ENCODE measurements around the gene PCGF6.

The PCGF6 gene

GRCh38 chr10:103256613-103257012, 94.3 kb downstream of the PCGF6 start:
- no peak for DNase-seq (ENCODE audit: low read depth)

GRCh38 chr10:103254538-103255325, 96.2 kb downstream of the PCGF6 start:
- peak; percentile 64 for DNase-seq (ENCODE audit: low read depth)

GRCh38 chr10:103254113-103254512, 96.8 kb downstream of the PCGF6 start:
- DNase-seq (ENCODE audit: low read depth) = no peak

Data from EH (cell line).